WTC11 (cell line): ENCODE data around the gene PICK1.

Experiments used
- CTCF ChIP-seq: fragments of 200-600 bp; IDR thresholded peaks from 2 replicates; pipeline ENCODE4 v1.8.0; 2022; ENCODE audit warnings: antibody characterized with exemption
- E2F1 ChIP-seq: sonication (generic); formaldehyde crosslinking; IDR thresholded peaks from 2 replicates; pipeline ENCODE4 v1.8.0; 2022; ENCODE audit warnings: mild to moderate bottlenecking, missing genetic modification reagents
- E2F4 ChIP-seq: sonication (generic); formaldehyde crosslinking; IDR thresholded peaks from 2 replicates; pipeline ENCODE4 v1.8.1; 2022; ENCODE audit warnings: low read depth, mild to moderate bottlenecking, moderate library complexity, missing genetic modification reagents, borderline replicate concordance
- FOXP1 ChIP-seq: sonication (generic); formaldehyde crosslinking; IDR thresholded peaks from 2 replicates; pipeline ENCODE4 v1.8.0; 2022; ENCODE audit warnings: missing genetic modification reagents, mild to moderate bottlenecking, moderate library complexity, borderline replicate concordance
- HMGXB4 ChIP-seq: sonication (generic); formaldehyde crosslinking; IDR thresholded peaks from 2 replicates; pipeline ENCODE4 v1.8.1; 2023; ENCODE audit warnings: mild to moderate bottlenecking, moderate library complexity, missing genetic modification reagents
- NFYB ChIP-seq: sonication (generic); formaldehyde crosslinking; conservative IDR thresholded peaks from 2 replicates; pipeline ENCODE4 v1.8.0; 2022; ENCODE audit warnings: low read depth, missing genetic modification reagents
- NR2C2 ChIP-seq: sonication (generic); formaldehyde crosslinking; IDR thresholded peaks from 2 replicates; pipeline ENCODE4 v1.8.0; 2022; ENCODE audit warnings: mild to moderate bottlenecking, missing genetic modification reagents
- SP1 ChIP-seq: sonication (generic); formaldehyde crosslinking; conservative IDR thresholded peaks from 2 replicates; pipeline ENCODE4 v1.8.1; 2022; ENCODE audit warnings: missing genetic modification reagents
- STAT6 ChIP-seq: sonication (generic); formaldehyde crosslinking; conservative IDR thresholded peaks from 2 replicates; pipeline ENCODE4 v1.8.1; 2023; ENCODE audit warnings: mild to moderate bottlenecking, low read depth, missing genetic modification reagents, moderate library complexity
- TCF7 ChIP-seq: sonication (generic); formaldehyde crosslinking; IDR thresholded peaks from 2 replicates; pipeline ENCODE4 v1.8.0; 2022; ENCODE audit warnings: mild to moderate bottlenecking, low read depth, missing genetic modification reagents, moderate library complexity
- TEAD1 ChIP-seq: sonication (generic); formaldehyde crosslinking; IDR thresholded peaks from 2 replicates; pipeline ENCODE4 v1.8.0; 2022; ENCODE audit warnings: mild to moderate bottlenecking, missing genetic modification reagents
- ZMAT4 ChIP-seq: fragments of 250-450 bp; sonication (Bioruptor Pico); IDR thresholded peaks from 2 replicates; pipeline ENCODE4 v1.9.0; 2021; ENCODE audit warnings: mild to moderate bottlenecking
- ZNF512 ChIP-seq: sonication (generic); formaldehyde crosslinking; IDR thresholded peaks from 2 replicates; pipeline ENCODE4 v1.8.1; 2022; ENCODE audit warnings: missing genetic modification reagents, borderline replicate concordance
- ZNF671 ChIP-seq: fragments of 250-450 bp; sonication (Bioruptor Pico); IDR thresholded peaks from 2 replicates; pipeline ENCODE4 v1.8.0; 2021; ENCODE audit warnings: mild to moderate bottlenecking

- no peak for TF ChIP-seq CTCF
- no peak for TF ChIP-seq E2F1
- TF ChIP-seq ZNF671 (CRISPR knock-in tag), result no peak
- TF ChIP-seq NR2C2 (CRISPR knock-in tag), result no peak
- no peak for TF ChIP-seq TEAD1 (CRISPR knock-in tag)
- TF ChIP-seq SP1 (CRISPR knock-in tag), result no peak
- no peak for TF ChIP-seq E2F4
- TF ChIP-seq NFYB (CRISPR knock-in tag), result no peak
- no peak for TF ChIP-seq ZNF512 (CRISPR knock-in tag)
- no peak for TF ChIP-seq HMGXB4 (CRISPR knock-in tag)
- no peak for TF ChIP-seq FOXP1
- no peak for TF ChIP-seq TCF7 (CRISPR knock-in tag)
- TF ChIP-seq ZMAT4 (CRISPR knock-in tag), result no peak
- no peak for TF ChIP-seq STAT6 (CRISPR knock-in tag)
Observed at GRCh38 chr22:38018938-38019827, 38.0 kb upstream of the PICK1 start.
